T-cell (primary cell): Measurements from ENCODE around the gene CCDC69. TPM values are rescaled to one million over a fixed set of nuclear protein-coding genes. Genes with fewer than 3 reads are reported as not detected.

Experiments
- ATAC-seq, 4 experiments: fragments of 200-7000 bp in 3 of 4; fragments of 150-1000 bp in 1 of 4; cut with Tn5 transposase; replicated peaks in 1 of 4; 1 replicate in 3 of 4; 2 replicates in 1 of 4; pipeline ENCODE4 v1.10.0; 2021; ENCODE audit warnings: moderate library complexity in 3 of 4, mild to moderate bottlenecking in 2 of 4, moderate number of reproducible peaks in 1 of 4
- CTCF ChIA-PET, 2 donors: fragments of 300-600 bp; sonication (Branson Sonifier 250); formaldehyde crosslinking; loops; one replicate each; lab custom pipeline; 2022; ENCODE audit warnings: antibody characterized with exemption in 2 of 2; lab: Charles Lee
- POLR2A ChIA-PET, 2 donors: fragments of 300-600 bp; sonication (Branson Sonifier 250); formaldehyde crosslinking; loops; one replicate each; lab custom pipeline; 2022; ENCODE audit warnings: antibody characterized with exemption in 2 of 2; lab: Charles Lee
- DNase-seq, 35 experiments: peaks; one replicate each; pipeline versions ENCODE4 v3.0.0 to v3.0.0-alpha.2; 2013 to 2023
- H3K27ac ChIP-seq: one replicate; pipeline ENCODE4 v1.5.1; 2013; ENCODE audit warnings: low read length
- H3K27me3 ChIP-seq, 2 experiments: replicated peaks in 1 of 2; 1 replicate in 1 of 2; 2 replicates in 1 of 2; pipeline versions ENCODE4 v1.6.1 to v1.7.0; 2013; ENCODE audit warnings: low read length in 1 of 2, mixed read lengths in 1 of 2; ENCODE audit not compliant: control insufficient read depth in 2 of 2, insufficient read depth in 2 of 2; ENCODE audit errors: extremely low read depth in 1 of 2
- H3K36me3 ChIP-seq, 2 donors: 1 replicate in 1 of 2; 2 replicates in 1 of 2; pipeline versions ENCODE4 v1.6.1 to v1.7.0; 2013; ENCODE audit warnings: low read length in 1 of 2; ENCODE audit not compliant: control insufficient read depth in 2 of 2, insufficient read depth in 1 of 2; ENCODE audit errors: extremely low read depth in 1 of 2
- H3K4me1 ChIP-seq, 2 experiments: 1 replicate in 1 of 2; 2 replicates in 1 of 2; pipeline versions ENCODE4 v1.6.1 to v1.7.0; 2013; ENCODE audit warnings: low read length in 2 of 2, mixed read lengths in 1 of 2; ENCODE audit not compliant: insufficient read depth in 2 of 2, control insufficient read depth in 1 of 2; ENCODE audit errors: extremely low read depth in 1 of 2
- H3K4me3 ChIP-seq, 2 donors: 1 replicate in 1 of 2; 2 replicates in 1 of 2; pipeline versions ENCODE4 v1.5.1 to v1.7.0; 2013; ENCODE audit warnings: mild to moderate bottlenecking in 2 of 2, low read length in 1 of 2, moderate library complexity in 1 of 2; ENCODE audit not compliant: control insufficient read depth in 1 of 2; ENCODE audit errors: extremely low read depth in 1 of 2
- H3K9me3 ChIP-seq: 2 replicates; pipeline ENCODE4 v1.7.0; 2013
- H3K27ac Mint-ChIP-seq, 2 donors: one replicate each; pipeline ENCODE4 v1.8.0; 2020 to 2021; ENCODE audit warnings: mild to moderate bottlenecking in 2 of 2, mixed read lengths in 2 of 2
- H3K27me3 Mint-ChIP-seq, 2 donors: one replicate each; pipeline ENCODE4 v1.8.0; 2021 to 2022; ENCODE audit warnings: mixed read lengths in 2 of 2
- H3K36me3 Mint-ChIP-seq: one replicate; pipeline ENCODE4 v1.8.0; 2021; ENCODE audit warnings: mixed read lengths
- H3K4me1 Mint-ChIP-seq, 3 donors: one replicate each; pipeline ENCODE4 v1.8.0; 2020 to 2022; ENCODE audit warnings: mixed read lengths in 3 of 3, mild to moderate bottlenecking in 1 of 3
- H3K4me3 Mint-ChIP-seq, 3 donors: one replicate each; pipeline ENCODE4 v1.8.0; 2020 to 2022; ENCODE audit warnings: mild to moderate bottlenecking in 3 of 3, mixed read lengths in 3 of 3, moderate library complexity in 3 of 3
- H3K9me3 Mint-ChIP-seq, 3 donors: one replicate each; pipeline ENCODE4 v1.8.0; 2020 to 2022; ENCODE audit warnings: mixed read lengths in 3 of 3
- WGBS: methylation state at CpG from one replicate; pipeline ENCODE4 v1.1.5; 2013; ENCODE audit warnings: missing lambda C conversion rate; ENCODE audit not compliant: insufficient coverage; 5-methylcytosine and 5-hydroxymethylcytosine counted together
- total RNA-seq, 35 experiments: library from RNA in 6 of 35; stranded (reverse) in 6 of 35; fragments of 120-200 nt in 1 of 35; gene quantifications; one replicate each; pipeline versions ENCODE4 v1.2.1 to v1.2.4 and lab custom pipeline; 2013 to 2026

The CCDC69 gene
- total RNA-seq, 5 donors from 2014 or later (not counting 1 experiment from before 2014, with no cell fraction given): 86.3 to 112 (median 93.5) TPM

DNA sequence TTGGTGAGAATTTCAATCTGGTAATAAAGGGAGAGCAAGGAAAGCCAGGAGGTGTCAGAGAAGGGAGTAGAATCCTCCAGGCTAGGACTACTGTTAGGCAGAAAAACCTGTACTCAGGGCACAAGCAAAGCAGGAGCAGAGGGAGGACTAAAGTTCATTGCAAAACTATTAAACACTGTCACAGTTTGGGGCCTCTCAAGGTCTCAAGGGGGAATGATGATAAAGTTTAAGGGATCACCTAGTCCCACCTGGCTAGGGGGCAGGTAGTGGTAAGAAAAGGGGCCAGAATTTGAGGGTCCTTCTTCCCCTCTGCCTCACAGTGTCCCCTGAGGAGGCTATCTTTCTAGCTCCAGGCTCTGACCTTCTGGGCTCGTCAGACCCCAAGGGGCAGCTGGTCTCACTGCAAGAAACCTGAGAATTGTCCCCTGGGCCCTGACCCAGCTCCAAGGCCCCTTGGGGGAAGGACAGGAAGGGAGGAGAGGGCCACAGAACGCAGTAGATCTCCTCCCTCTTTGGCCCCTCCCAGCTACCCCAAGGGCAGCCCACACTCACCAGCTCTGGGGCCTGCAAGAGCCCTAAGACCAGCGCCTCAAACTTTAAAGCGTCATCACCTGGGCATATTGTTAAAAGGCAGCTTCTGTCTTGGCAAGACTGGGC is 974 bp downstream of the CCDC69 start:
- peak overlapping the region; percentile 97 to 99 for H3K27ac Mint-ChIP-seq
- H3K36me3 ChIP-seq: peaks cover 2 to 13% of the 10 kb centered on the region in 2 donors
- peak overlapping the region; percentile 94 for H3K27ac ChIP-seq
- ChIA-PET CTCF (interaction anchor here (0.5 to 4.7 kb wide), 8 partner anchors 10 to 1843 kb away, joined by 3 to 28 read pairs (median 8); partner anchors contain the start of gene GM2A (in 2 of the 2)), POLR2A (interaction anchor here (1.0 to 2.4 kb wide), 4 partner anchors 9 to 29 kb away, joined by 3 to 19 read pairs (median 8); partner anchors contain the start of gene GM2A (in 1 of the 2))
- WGBS: 0% methylated on average over 2 of the region's 4 CpGs
- peaks cover 46 to 69% of the 10 kb centered on the region in 2 experiments for H3K4me1 ChIP-seq
- no peaks in the 10 kb centered on the region for H3K27me3 ChIP-seq
- peaks cover 29% of the 10 kb centered on the region for H3K36me3 Mint-ChIP-seq
- H3K4me3 ChIP-seq: peak overlapping the region; percentile 87 to 95
- H3K4me3 Mint-ChIP-seq: peak overlapping the region; percentile 87 to 94 (median 88)
- peak in 23 of 35 experiments; percentile 13 to 71 (median 31) for DNase-seq
- H3K9me3 ChIP-seq: no peaks in the 10 kb centered on the region
- H3K4me1 Mint-ChIP-seq: peaks cover 65 to 73% (median 66%) of the 10 kb centered on the region in 3 donors
- no peaks in the 10 kb centered on the region for H3K9me3 Mint-ChIP-seq
- H3K27me3 Mint-ChIP-seq: no peaks in the 10 kb centered on the region
- peak; percentile 57 to 74 (median 67) for ATAC-seq

DNA sequence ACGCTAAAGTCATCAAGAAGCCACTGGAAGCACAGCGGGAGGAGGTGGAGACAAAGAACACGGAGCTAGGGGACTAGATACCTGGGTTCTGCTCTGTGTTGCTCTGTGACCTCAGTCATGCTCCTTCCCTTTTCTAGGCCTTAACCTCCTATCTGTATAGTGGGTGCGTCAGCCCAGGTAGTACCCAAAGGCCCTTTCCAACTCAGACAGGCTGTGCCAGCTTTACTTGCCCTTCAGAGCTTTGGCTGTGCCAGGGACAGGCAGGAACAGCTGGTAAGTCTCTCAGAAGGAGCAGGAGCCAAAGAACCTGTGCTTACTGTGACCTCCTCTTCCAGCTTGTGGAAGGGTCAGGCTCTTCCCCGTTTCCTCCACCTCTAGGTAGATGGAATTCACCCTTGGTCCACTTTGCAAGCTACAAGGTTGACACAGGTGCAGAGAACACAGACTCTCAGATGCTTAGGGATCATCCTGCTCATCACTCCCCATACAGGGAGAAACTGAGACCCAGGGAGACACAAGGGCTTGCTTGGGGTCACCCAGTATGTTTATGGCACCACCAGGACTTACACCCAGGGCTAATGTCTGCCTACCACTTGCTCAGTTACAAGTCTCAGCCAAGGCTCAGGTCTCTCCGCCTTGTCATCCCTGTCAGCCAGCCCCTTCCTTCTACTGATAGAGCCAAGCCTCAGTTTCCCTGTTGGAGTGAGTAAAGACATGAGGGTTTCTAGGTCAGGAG is 1.7 kb downstream of the CCDC69 start:
- H3K4me3 ChIP-seq: peak overlapping the region; percentile 87 to 95
- no peaks in the 10 kb centered on the region for H3K9me3 Mint-ChIP-seq

DNA sequence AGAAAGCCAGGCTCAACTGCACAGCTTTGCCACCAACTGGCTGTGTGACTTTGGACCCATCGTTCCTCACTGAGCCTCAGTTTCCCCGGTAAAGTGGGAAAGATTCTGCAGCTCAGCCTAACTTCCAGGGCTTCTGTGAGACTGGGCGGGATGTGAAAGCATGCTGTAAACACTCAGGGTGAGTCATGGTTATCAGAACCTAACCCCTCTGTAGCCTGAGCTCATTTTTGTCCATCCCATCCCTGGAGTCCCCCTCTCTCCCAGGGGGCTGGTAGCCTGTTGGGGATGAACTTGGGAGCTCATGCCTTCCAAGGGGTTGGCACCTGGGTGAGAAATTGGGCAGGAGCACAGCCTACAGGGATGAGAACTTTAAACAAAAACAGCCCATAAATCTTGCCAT is 2.3 kb downstream of the CCDC69 start:
- 80% methylated on average over 2 of the region's 3 CpGs for WGBS
- H3K27me3 ChIP-seq: no peaks in the 10 kb centered on the region
- H3K4me3 Mint-ChIP-seq: peak overlapping the region; percentile 87 to 94 (median 88)
- no peak for DNase-seq
- peak overlapping the region; percentile 87 to 95 for H3K4me3 ChIP-seq
- H3K4me1 ChIP-seq: peaks cover 57 to 82% of the 10 kb centered on the region in 2 experiments
- no peaks in the 10 kb centered on the region for H3K9me3 ChIP-seq
- no peaks in the 10 kb centered on the region for H3K27me3 Mint-ChIP-seq
- H3K36me3 ChIP-seq: peaks cover 2 to 16% of the 10 kb centered on the region in 2 donors
- H3K9me3 Mint-ChIP-seq: no peaks in the 10 kb centered on the region
- CTCF ChIA-PET: interaction anchor here (0.7 to 4.7 kb wide), 5 partner anchors 8 to 170 kb away, joined by 3 to 28 read pairs (median 4); partner anchors contain the start of gene GM2A (in 1 of the 2)
- peaks cover 40% of the 10 kb centered on the region for H3K36me3 Mint-ChIP-seq
- POLR2A ChIA-PET: interaction anchor here (0.6 to 1.2 kb wide), 4 partner anchors 10 to 31 kb away, joined by 3 to 7 read pairs (median 3); partner anchors contain the start of gene GM2A (in 1 of the 2)
- peak overlapping the region; percentile 94 for H3K27ac ChIP-seq
- ATAC-seq: peak in 3 of 4 experiments; percentile 38 to 41 (median 39)
- H3K27ac Mint-ChIP-seq: peak overlapping the region; percentile 97 to 99
- H3K4me1 Mint-ChIP-seq: peaks cover 76 to 82% (median 78%) of the 10 kb centered on the region in 3 donors

More for the DNA sequence above, 1.7 kb downstream of the CCDC69 start:
- peak in 3 of 4 experiments; percentile 12 to 18 (median 17) for ATAC-seq
- Histone ChIP-seq H3K9me3 (no peaks in the 10 kb centered on the region), H3K27me3 (no peaks in the 10 kb centered on the region), H3K4me1 (peaks cover 53 to 76% of the 10 kb centered on the region in 2 experiments), H3K36me3 (peaks cover 2 to 15% of the 10 kb centered on the region in 2 donors), H3K27ac (peak overlapping the region; percentile 94)
- no peak for DNase-seq
- H3K36me3 Mint-ChIP-seq: peaks cover 36% of the 10 kb centered on the region
- CTCF ChIA-PET: interaction anchor here (0.5 to 4.7 kb wide), 8 partner anchors 9 to 1842 kb away, joined by 3 to 28 read pairs (median 4); partner anchors contain the start of gene GM2A (in 2 of the 2)
- no peaks in the 10 kb centered on the region for H3K27me3 Mint-ChIP-seq
- 26% methylated on average over 3 of the region's 6 CpGs for WGBS
- peak overlapping the region; percentile 97 to 99 for H3K27ac Mint-ChIP-seq
- H3K4me3 Mint-ChIP-seq: peak overlapping the region; percentile 87 to 94 (median 88)
- peaks cover 71 to 77% (median 73%) of the 10 kb centered on the region in 3 donors for H3K4me1 Mint-ChIP-seq
- POLR2A ChIA-PET: interaction anchor here (1.2 to 2.4 kb wide), 4 partner anchors 8 to 30 kb away, joined by 3 to 19 read pairs (median 9); partner anchors contain the start of gene GM2A (in 1 of the 2)

DNA sequence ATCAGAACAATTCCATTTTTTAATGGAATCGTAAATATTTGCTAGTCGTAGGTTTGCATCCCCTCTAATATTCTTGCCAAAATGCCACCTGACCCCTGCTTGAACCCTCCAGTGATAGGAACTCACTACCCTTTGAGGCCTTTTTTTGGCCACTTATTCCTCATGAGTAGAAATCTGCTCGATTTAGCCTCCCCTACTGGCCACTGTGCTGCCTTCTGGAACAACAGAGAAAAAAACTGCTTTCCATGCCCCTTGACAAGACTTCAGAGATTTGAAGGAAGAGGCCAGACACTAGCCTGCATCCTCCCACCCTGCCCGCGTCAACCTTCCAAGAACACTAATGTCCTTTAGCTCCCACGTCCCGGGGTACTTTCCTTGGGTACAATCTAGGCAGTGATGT is 4.1 kb downstream of the CCDC69 start:
- Mint-ChIP-seq H3K27me3 (no peaks in the 10 kb centered on the region), H3K4me3 (peak overlapping the region in 2 of 3 donors; percentile 88 to 94), H3K4me1 (peaks cover 83 to 88% (median 85%) of the 10 kb centered on the region in 3 donors), H3K36me3 (peaks cover 46% of the 10 kb centered on the region), H3K9me3 (no peaks in the 10 kb centered on the region), H3K27ac (peak overlapping the region; percentile 97 to 99)
- 76% methylated on average over 7 of the region's 7 CpGs for WGBS
- ATAC-seq (no peak), DNase-seq (no peak)
- CTCF ChIA-PET: no interaction called here
- peaks cover 67 to 88% of the 10 kb centered on the region in 2 experiments for H3K4me1 ChIP-seq
- POLR2A ChIA-PET: no interaction called here
- peaks cover 2 to 23% of the 10 kb centered on the region in 2 donors for H3K36me3 ChIP-seq
- H3K27ac ChIP-seq: peak overlapping the region; percentile 94
- no peak overlapping the region for H3K4me3 ChIP-seq
- no peaks in the 10 kb centered on the region for H3K27me3 ChIP-seq
- H3K9me3 ChIP-seq: no peaks in the 10 kb centered on the region

DNA sequence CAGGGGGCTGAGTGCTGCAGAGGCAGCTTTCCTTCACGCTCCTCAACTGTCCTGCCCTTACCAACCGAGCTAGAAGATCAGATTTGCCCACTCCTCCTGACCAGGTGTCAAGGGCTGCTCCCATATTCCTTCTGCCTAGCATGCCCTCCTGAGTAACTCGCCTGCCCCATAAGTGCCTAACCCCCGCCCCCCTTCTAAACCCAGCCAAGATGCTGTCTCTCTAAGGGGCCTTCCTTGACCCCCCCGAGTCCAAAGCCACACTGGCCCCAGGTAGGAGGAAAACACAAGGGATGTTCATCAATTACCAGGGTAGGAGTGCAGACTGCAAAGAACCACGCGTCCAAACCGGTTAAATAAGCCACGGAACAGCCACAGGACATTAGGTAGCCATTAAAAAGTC is 4.8 kb downstream of the CCDC69 start:
- H3K27me3 Mint-ChIP-seq: no peaks in the 10 kb centered on the region
- WGBS: 95% methylated on average over 7 of the region's 9 CpGs
- CTCF ChIA-PET: no interaction called here
- POLR2A ChIA-PET: no interaction called here
- H3K27ac Mint-ChIP-seq: peak overlapping the region; percentile 97 to 99
- ATAC-seq (no peak), DNase-seq (no peak)
- Histone ChIP-seq H3K4me1 (peaks cover 72 to 88% of the 10 kb centered on the region in 2 experiments), H3K9me3 (no peaks in the 10 kb centered on the region), H3K4me3 (peak overlapping the region in 1 of 2 donors; percentile 18), H3K27ac (peak overlapping the region; percentile 94), H3K36me3 (peaks cover 2 to 23% of the 10 kb centered on the region in 2 donors), H3K27me3 (no peaks in the 10 kb centered on the region)
- peaks cover 84 to 89% (median 85%) of the 10 kb centered on the region in 3 donors for H3K4me1 Mint-ChIP-seq
- H3K36me3 Mint-ChIP-seq: peaks cover 46% of the 10 kb centered on the region
- peak overlapping the region in 1 of 3 donors; percentile 88 for H3K4me3 Mint-ChIP-seq
- H3K9me3 Mint-ChIP-seq: no peaks in the 10 kb centered on the region
